ENCODE results near the gene ANGPTL7.
"Not testable (repeated sequence)": the region's sequence is repeated elsewhere in the genome, so short reads cannot be mapped to it uniquely, and the experiment has no call there.

ANGPTL7 gene

GRCh38 chr1:11188858-11189451, at the start of gene ANGPTL7:
TSS of gene ANGPTL7 (plus strand) at chr1:11189355. CDS start at chr1:11189580, 225 bp downstream.
- DNase-seq (ENCODE audit: low spot score): no peak

GRCh38 chr1:11142618-11143391, 46.4 kb upstream of the ANGPTL7 start:
- DNase-seq (ENCODE audit: low spot score): no peak

GRCh38 chr1:11143401-11143800, 45.8 kb upstream of the ANGPTL7 start:
- no peak for DNase-seq (ENCODE audit: low spot score)

- no peak for DNase-seq (ENCODE audit: low spot score)
Observed at GRCh38 chr1:11143907-11144306, 45.2 kb upstream of the ANGPTL7 start.

GRCh38 chr1:11144570-11145256, 44.4 kb upstream of the ANGPTL7 start:
- no peak for DNase-seq (ENCODE audit: low spot score)

- DNase-seq (ENCODE audit: low spot score): no peak
Observed at GRCh38 chr1:11145741-11146140, 43.4 kb upstream of the ANGPTL7 start.

- DNase-seq (ENCODE audit: low spot score): no peak
Observed at GRCh38 chr1:11147197-11147770, 41.9 kb upstream of the ANGPTL7 start.

- no peak for DNase-seq (ENCODE audit: low spot score)
Observed at GRCh38 chr1:11150326-11150725, 38.8 kb upstream of the ANGPTL7 start.

GRCh38 chr1:11151114-11151513, 38.0 kb upstream of the ANGPTL7 start:
- DNase-seq (ENCODE audit: low spot score): no peak

- no peak for DNase-seq (ENCODE audit: low spot score)
Observed at GRCh38 chr1:11151826-11152612, 37.1 kb upstream of the ANGPTL7 start.

- no peak for DNase-seq (ENCODE audit: low spot score)
Observed at GRCh38 chr1:11152755-11153154, 36.4 kb upstream of the ANGPTL7 start.

- no peak for DNase-seq (ENCODE audit: low spot score)
Observed at GRCh38 chr1:11153184-11153583, 36.0 kb upstream of the ANGPTL7 start.

GRCh38 chr1:11156441-11156840, 32.7 kb upstream of the ANGPTL7 start:
- no peak for DNase-seq (ENCODE audit: low spot score)

- DNase-seq (ENCODE audit: low spot score): no peak
Observed at GRCh38 chr1:11156963-11157362, 32.2 kb upstream of the ANGPTL7 start.

GRCh38 chr1:11157394-11157793, 31.8 kb upstream of the ANGPTL7 start:
- DNase-seq (ENCODE audit: low spot score): no peak

- DNase-seq (ENCODE audit: low spot score): no peak
Observed at GRCh38 chr1:11157867-11158266, 31.3 kb upstream of the ANGPTL7 start.

- DNase-seq (ENCODE audit: low spot score): no peak
Observed at GRCh38 chr1:11158291-11158690, 30.9 kb upstream of the ANGPTL7 start.

GRCh38 chr1:11158720-11159321, 30.3 kb upstream of the ANGPTL7 start:
- DNase-seq (ENCODE audit: low spot score): no peak

GRCh38 chr1:11162752-11163151, 26.4 kb upstream of the ANGPTL7 start:
- not testable (repeated sequence) for DNase-seq (ENCODE audit: low spot score)

- not testable (repeated sequence) for DNase-seq (ENCODE audit: low spot score)
Observed at GRCh38 chr1:11166744-11167143, 22.4 kb upstream of the ANGPTL7 start.

GRCh38 chr1:11168731-11169130, 20.4 kb upstream of the ANGPTL7 start:
- DNase-seq (ENCODE audit: low spot score): no peak

All from left forelimb (tissue), 1 donor.